CD4-positive, alpha-beta T cell treated with Interleukin-10 for 1 hour (primary cell): Measurements from ENCODE around the gene RNF224.
"Not testable (repeated sequence)": the region's sequence is repeated elsewhere in the genome, so short reads cannot be mapped to it uniquely, and the experiment has no call there.

ENCODE experiments used
- DNase-seq: peaks from one replicate; pipeline ENCODE4 v3.0.0-alpha.2; 2020

Gene RNF224

GRCh38 chr9:137255448-137256114, 28.3 kb downstream of the RNF224 start:
- DNase-seq = no peak

- no peak for DNase-seq
These were observed 29.1 kb downstream of the RNF224 start for GRCh38 chr9:137256362-137256761.

- DNase-seq = no peak
These were observed 29.6 kb downstream of the RNF224 start for GRCh38 chr9:137256856-137257255.

GRCh38 chr9:137262173-137262908, 35.0 kb downstream of the RNF224 start:
- not testable (repeated sequence) for DNase-seq

GRCh38 chr9:137262909-137263285, 35.6 kb downstream of the RNF224 start:
- no peak for DNase-seq

GRCh38 chr9:137263506-137263905, 36.2 kb downstream of the RNF224 start:
- no peak for DNase-seq

- no peak for DNase-seq
These were observed 36.8 kb downstream of the RNF224 start for GRCh38 chr9:137264067-137264466.

GRCh38 chr9:137265496-137266161, 38.3 kb downstream of the RNF224 start:
- DNase-seq = no peak

GRCh38 chr9:137266162-137266527, 38.8 kb downstream of the RNF224 start:
- no peak for DNase-seq

GRCh38 chr9:137266585-137267453, 39.5 kb downstream of the RNF224 start:
- DNase-seq = no peak

GRCh38 chr9:137267933-137268355, 40.6 kb downstream of the RNF224 start:
- DNase-seq = no peak

- no peak for DNase-seq
These were observed 41.4 kb downstream of the RNF224 start for GRCh38 chr9:137268538-137269201.

GRCh38 chr9:137269231-137269772, 42.0 kb downstream of the RNF224 start:
- no peak for DNase-seq

GRCh38 chr9:137270929-137271695, 43.8 kb downstream of the RNF224 start:
- peak; percentile 30 for DNase-seq

GRCh38 chr9:137271696-137272076, 44.4 kb downstream of the RNF224 start:
- DNase-seq = no peak

GRCh38 chr9:137272241-137273094, 45.2 kb downstream of the RNF224 start:
- no peak for DNase-seq

GRCh38 chr9:137273095-137273490, 45.8 kb downstream of the RNF224 start:
- no peak for DNase-seq

- no peak for DNase-seq
These were observed 46.5 kb downstream of the RNF224 start for GRCh38 chr9:137273611-137274320.

GRCh38 chr9:137275203-137275587, 47.9 kb downstream of the RNF224 start:
- DNase-seq = no peak
